ENCODE results near the gene MAP3K4. TPM values are rescaled to one million over a fixed set of nuclear protein-coding genes. Genes with fewer than 3 reads are reported as not detected.

The MAP3K4 gene
- total and polyA plus RNA-seq, 5 donors: 11.8 to 42.3 (median 29.9) TPM

- intact Hi-C loops (cut with DNase I): loop anchor here in 1 of 4 donors (10.0 kb wide), 1 partner anchor 211 kb away; no protein-coding TSS in a partner anchor
- ATAC-seq (no peak), DNase-seq (no peak)
- Histone ChIP-seq H3K4me1 (ENCODE audit: control insufficient read depth, insufficient read depth, low read length) (no peaks in the 10 kb centered on the region), H3K27ac (ENCODE audit: low read length) (no peak overlapping the region), H3K4me3 (ENCODE audit: low read length) (no peak overlapping the region), H3K9me3 (ENCODE audit: control insufficient read depth, low read length) (no peaks in the 10 kb centered on the region), H3K27me3 (ENCODE audit: control insufficient read depth, insufficient read depth) (no peaks in the 10 kb centered on the region)
- WGBS: 96% methylated on average over 13 of the region's 13 CpGs
Observed at GRCh38 chr6:161163466-161164181, 172.1 kb downstream of the MAP3K4 start.

- intact Hi-C loops (cut with DNase I): loop anchor here in 1 of 4 donors (10.0 kb wide), 1 partner anchor 211 kb away; no protein-coding TSS in a partner anchor
- no peak overlapping the region for H3K4me3 ChIP-seq (ENCODE audit: low read length)
- no peaks in the 10 kb centered on the region for H3K27me3 ChIP-seq (ENCODE audit: control insufficient read depth, insufficient read depth)
- DNase-seq (no peak), ATAC-seq (no peak)
- WGBS: 98% methylated on average over 9 of the region's 9 CpGs
- no peaks in the 10 kb centered on the region for H3K9me3 ChIP-seq (ENCODE audit: control insufficient read depth, low read length)
- no peak overlapping the region for H3K27ac ChIP-seq (ENCODE audit: low read length)
- no peaks in the 10 kb centered on the region for H3K4me1 ChIP-seq (ENCODE audit: control insufficient read depth, insufficient read depth, low read length)
Observed at GRCh38 chr6:161164182-161164625, 172.6 kb downstream of the MAP3K4 start.

- Histone ChIP-seq H3K27me3 (ENCODE audit: control insufficient read depth, insufficient read depth) (no peaks in the 10 kb centered on the region), H3K4me3 (ENCODE audit: low read length) (no peak overlapping the region), H3K4me1 (ENCODE audit: control insufficient read depth, insufficient read depth, low read length) (no peaks in the 10 kb centered on the region), H3K9me3 (ENCODE audit: control insufficient read depth, low read length) (no peaks in the 10 kb centered on the region), H3K27ac (ENCODE audit: low read length) (no peak overlapping the region)
- WGBS: 92% methylated on average over 11 of the region's 11 CpGs
- intact Hi-C loops (cut with DNase I): loop anchor here in 1 of 4 donors (10.0 kb wide), 1 partner anchor 209 kb away; no protein-coding TSS in a partner anchor
- DNase-seq: no peak
- ATAC-seq: no peak
Observed at GRCh38 chr6:161166176-161166575, 174.6 kb downstream of the MAP3K4 start.

GRCh38 chr6:161166677-161167076, 175.1 kb downstream of the MAP3K4 start:
- Histone ChIP-seq H3K4me1 (ENCODE audit: control insufficient read depth, insufficient read depth, low read length) (no peaks in the 10 kb centered on the region), H3K27me3 (ENCODE audit: control insufficient read depth, insufficient read depth) (no peaks in the 10 kb centered on the region), H3K9me3 (ENCODE audit: control insufficient read depth, low read length) (no peaks in the 10 kb centered on the region), H3K4me3 (ENCODE audit: low read length) (no peak overlapping the region), H3K27ac (ENCODE audit: low read length) (no peak overlapping the region)
- WGBS: 95% methylated on average over 5 of the region's 5 CpGs
- no peak for ATAC-seq
- intact Hi-C loops (cut with DNase I): loop anchor here in 1 of 4 donors (10.0 kb wide), 1 partner anchor 208 kb away; no protein-coding TSS in a partner anchor
- DNase-seq: no peak

Measured in right cardiac atrium (tissue), 5 donors.